ENCODE data around the gene TXLNB. TPM values are rescaled to one million over a fixed set of nuclear protein-coding genes. Genes with fewer than 3 reads are reported as not detected.

TXLNB gene
- total and polyA plus RNA-seq, 2 donors (not counting 3 experiments of a cell fraction or from before 2014, with no cell fraction given) = 0.04 to 0.18 TPM

GRCh38 chr6:139282684-139283083, 9.1 kb downstream of the TXLNB start:
- Histone ChIP-seq H3K79me2 (ENCODE audit: control insufficient read depth, insufficient read depth, low read length) (no peaks in the 10 kb centered on the region), H3K4me3 (replicated peaks in 1 of 3; ENCODE audit: insufficient read depth in 1 of 3, low read depth in 1 of 3, low read length in 3 of 3) (no peak overlapping the region), H3K27ac (ENCODE audit: insufficient read depth, low read depth, low read length) (no peak overlapping the region), H3K9me3 (replicated peaks; ENCODE audit: control insufficient read depth, insufficient read depth, low read length) (no peaks in the 10 kb centered on the region), H3K4me2 (ENCODE audit: insufficient read depth, low read length) (no peak overlapping the region), H3K9me1 (replicated peaks; ENCODE audit: control insufficient read depth, extremely low read depth, insufficient read depth, low read length) (no peaks in the 10 kb centered on the region), H3K27me3 (ENCODE audit: control insufficient read depth in 2 of 2, insufficient read depth in 2 of 2, low read length in 2 of 2) (no peaks in the 10 kb centered on the region), H3K4me1 (ENCODE audit: control insufficient read depth, extremely low read depth, insufficient read depth, low read length) (no peaks in the 10 kb centered on the region), H4K20me1 (replicated peaks; ENCODE audit: control insufficient read depth, extremely low read depth, insufficient read depth, low read length) (no peaks in the 10 kb centered on the region), H2AFZ (ENCODE audit: low read depth, low read length) (no peak overlapping the region), H3K36me3 (ENCODE audit: control insufficient read depth in 2 of 2, extremely low read depth in 1 of 2, insufficient read depth in 2 of 2, low read length in 2 of 2) (no peaks in the 10 kb centered on the region), H3K9ac (replicated peaks; ENCODE audit: extremely low read depth, insufficient read depth, low read length) (no peak overlapping the region)
- intact Hi-C loops (cut with micrococcal nuclease) = no loop called here
- DNase-seq (ENCODE audit: low read depth, low spot score) (no peak), FAIRE-seq (no peak)
- ChIA-PET POLR2A (no interaction called here), CTCF (interaction anchor here (0.6 kb wide), 1 partner anchor 300 kb away, joined by 3 read pairs; no protein-coding TSS in a partner anchor)
- TF ChIP-seq FOS (IDR thresholded peaks at IDR 0.05; ENCODE audit: borderline replicate concordance, insufficient read depth, low read length) (no peak), EZH2 (IDR thresholded peaks at IDR 0.05; ENCODE audit: borderline replicate concordance, low read depth, low read length, severe bottlenecking) (no peak), POLR2AphosphoS5 (IDR thresholded peaks at IDR 0.05; ENCODE audit: insufficient read depth, low read depth, low read length) (no peak), GATA2 (IDR thresholded peaks at IDR 0.05; ENCODE audit: insufficient read depth, insufficient read length, low read depth, low read length) (no peak), JUN (IDR thresholded peaks at IDR 0.05; ENCODE audit: borderline replicate concordance, insufficient read depth, insufficient read length, low read depth) (no peak), CTCF (IDR thresholded peaks at IDR 0.05; ENCODE audit: extremely low read depth in 1 of 2, insufficient read depth in 1 of 2, low read depth in 1 of 2, low read length in 2 of 2) (no peak), POLR2A (IDR thresholded peaks at IDR 0.05; ENCODE audit: low read depth, low read length) (no peak), MYC (IDR thresholded peaks at IDR 0.05; ENCODE audit: low read depth, low read length) (no peak), MAX (IDR thresholded peaks at IDR 0.05; ENCODE audit: insufficient read depth, insufficient read length) (no peak)
- dilution Hi-C loops (cut with MboI; ENCODE audit: extremely low pct_ligation_motif_present, low sequenced_read_pairs) = no loop called here
- no TSS peak for BruUV-seq (replicated peaks)

Data from endothelial cell of umbilical vein (primary cell).